ENCODE results near the gene PPFIA3. TPM values are rescaled to one million over a fixed set of nuclear protein-coding genes. Genes with fewer than 3 reads are reported as not detected.

Gene PPFIA3
- total RNA-seq, 2 donors from 2014 or later, result 6.7 to 15.2 TPM

DNA sequence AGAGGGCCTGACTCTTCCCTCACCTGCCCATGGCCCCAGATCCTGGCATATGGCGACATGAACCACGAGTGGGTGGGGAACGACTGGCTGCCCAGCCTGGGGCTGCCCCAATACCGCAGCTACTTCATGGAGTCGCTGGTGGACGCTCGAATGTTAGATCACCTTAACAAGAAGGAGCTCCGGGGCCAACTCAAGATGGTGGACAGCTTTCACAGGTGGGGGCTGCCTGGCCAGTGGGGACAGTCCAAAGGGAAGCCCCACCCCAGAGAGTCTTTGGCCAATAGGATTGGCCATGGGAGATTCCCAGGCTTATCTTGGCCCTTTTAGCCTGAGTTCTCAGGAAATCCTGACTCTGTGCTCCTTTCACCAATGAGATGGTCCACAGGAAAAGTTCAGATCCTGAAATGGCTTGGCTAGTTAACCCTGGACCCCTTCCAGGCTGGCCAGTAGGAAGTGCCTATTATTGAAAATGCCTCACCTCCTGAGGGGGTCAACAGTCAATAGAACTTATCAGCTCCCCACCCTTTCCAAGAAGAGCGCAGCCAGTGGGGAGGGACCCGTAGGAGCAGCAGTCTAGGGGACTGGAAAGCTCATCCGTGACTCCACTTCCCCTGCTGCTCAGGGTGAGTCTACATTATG is 28.8 kb downstream of the PPFIA3 start:
- WGBS, 2 donors, result 78 to 79% methylated on average over 11 of the region's 11 CpGs
- no peaks in the 10 kb centered on the region for H3K9me3 ChIP-seq
- H3K36me3 ChIP-seq (replicated peaks in 1 of 2; ENCODE audit: insufficient read depth in 1 of 2, low read depth in 2 of 2), result no peaks in the 10 kb centered on the region
- DNase-seq (peak in 1 of 4 donors; percentile 14), ATAC-seq (no peak)
- no peaks in the 10 kb centered on the region for H3K27me3 ChIP-seq
- H3K4me1 ChIP-seq, result peaks cover 46% of the 10 kb centered on the region
- H3K27ac ChIP-seq, result peak overlapping the region in 3 of 4 donors; percentile 81 to 85 (median 84)
- intact Hi-C loops (cut with DNase I), result loop anchor here (5.0 to 10.0 kb wide), 2 partner anchors 36 to 53 kb away; partner anchors contain the start of gene LIN7B
- no peak for TF ChIP-seq POLR2A (IDR thresholded peaks at IDR 0.05)
- TF ChIP-seq, protein P1, sequence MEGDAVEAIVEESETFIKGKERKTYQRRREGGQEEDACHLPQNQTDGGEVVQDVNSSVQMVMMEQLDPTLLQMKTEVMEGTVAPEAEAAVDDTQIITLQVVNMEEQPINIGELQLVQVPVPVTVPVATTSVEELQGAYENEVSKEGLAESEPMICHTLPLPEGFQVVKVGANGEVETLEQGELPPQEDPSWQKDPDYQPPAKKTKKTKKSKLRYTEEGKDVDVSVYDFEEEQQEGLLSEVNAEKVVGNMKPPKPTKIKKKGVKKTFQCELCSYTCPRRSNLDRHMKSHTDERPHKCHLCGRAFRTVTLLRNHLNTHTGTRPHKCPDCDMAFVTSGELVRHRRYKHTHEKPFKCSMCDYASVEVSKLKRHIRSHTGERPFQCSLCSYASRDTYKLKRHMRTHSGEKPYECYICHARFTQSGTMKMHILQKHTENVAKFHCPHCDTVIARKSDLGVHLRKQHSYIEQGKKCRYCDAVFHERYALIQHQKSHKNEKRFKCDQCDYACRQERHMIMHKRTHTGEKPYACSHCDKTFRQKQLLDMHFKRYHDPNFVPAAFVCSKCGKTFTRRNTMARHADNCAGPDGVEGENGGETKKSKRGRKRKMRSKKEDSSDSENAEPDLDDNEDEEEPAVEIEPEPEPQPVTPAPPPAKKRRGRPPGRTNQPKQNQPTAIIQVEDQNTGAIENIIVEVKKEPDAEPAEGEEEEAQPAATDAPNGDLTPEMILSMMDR (IDR thresholded peaks at IDR 0.05), result no peak
- no peak overlapping the region for H3K4me3 ChIP-seq

DNA sequence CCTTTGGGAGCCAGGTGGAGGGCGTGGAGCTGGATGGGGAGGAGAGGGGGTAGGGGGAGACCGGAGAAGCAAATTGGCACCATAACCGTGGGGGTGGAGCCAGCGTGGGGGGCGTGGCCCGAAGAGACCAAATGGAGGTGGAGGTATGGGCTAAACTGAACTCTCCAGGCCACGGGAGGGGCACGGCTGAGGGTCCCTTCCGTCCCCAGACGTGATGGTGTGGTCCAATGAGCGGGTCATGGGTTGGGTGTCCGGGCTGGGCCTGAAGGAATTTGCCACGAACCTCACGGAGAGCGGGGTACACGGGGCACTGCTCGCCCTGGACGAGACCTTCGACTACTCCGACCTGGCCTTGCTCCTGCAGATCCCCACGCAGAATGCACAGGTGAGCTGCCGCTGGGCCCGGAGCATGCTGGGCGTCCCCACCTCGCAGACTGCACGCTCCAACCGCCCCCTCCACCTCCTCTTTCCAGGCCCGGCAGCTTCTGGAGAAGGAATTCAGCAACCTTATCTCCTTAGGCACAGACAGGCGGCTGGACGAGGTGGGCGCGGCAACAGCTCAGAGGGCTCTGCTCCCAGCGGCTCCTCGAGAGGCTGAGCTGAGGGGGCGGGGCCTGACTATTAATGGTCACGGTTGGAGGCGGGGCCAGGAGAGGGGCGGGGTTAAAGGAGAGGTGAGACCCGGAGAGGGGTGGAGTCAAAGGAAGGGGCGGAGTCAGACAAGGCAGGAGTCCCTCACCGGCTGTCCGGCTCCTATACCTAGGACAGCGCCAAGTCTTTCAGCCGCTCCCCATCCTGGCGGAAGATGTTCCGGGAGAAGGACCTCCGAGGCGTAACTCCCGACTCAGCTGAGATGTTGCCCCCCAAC is 29.7 kb downstream of the PPFIA3 start:
- TF ChIP-seq POLR2A (IDR thresholded peaks at IDR 0.05), result peak; percentile 12 to 34 (median 19)
- TF ChIP-seq, protein P1 (IDR thresholded peaks at IDR 0.05), result no peak
- DNase-seq (peak; percentile 99 to 100 (median 100)), ATAC-seq (peak; percentile 78)
- Histone ChIP-seq H3K27me3 (no peaks in the 10 kb centered on the region), H3K27ac (peak overlapping the region; percentile 78 to 85 (median 82)), H3K4me3 (peak overlapping the region; percentile 23 to 72), H3K4me1 (peaks cover 44% of the 10 kb centered on the region), H3K9me3 (no peaks in the 10 kb centered on the region), H3K36me3 (replicated peaks in 1 of 2; ENCODE audit: insufficient read depth in 1 of 2, low read depth in 2 of 2) (no peaks in the 10 kb centered on the region)
- WGBS, 2 donors, result 3 to 4% methylated on average over 34 to 49 of the region's 49 CpGs
- intact Hi-C loops (cut with DNase I), result loop anchor here (5.0 to 10.0 kb wide), 2 partner anchors 37 to 54 kb away; partner anchors contain the start of gene LIN7B

DNA sequence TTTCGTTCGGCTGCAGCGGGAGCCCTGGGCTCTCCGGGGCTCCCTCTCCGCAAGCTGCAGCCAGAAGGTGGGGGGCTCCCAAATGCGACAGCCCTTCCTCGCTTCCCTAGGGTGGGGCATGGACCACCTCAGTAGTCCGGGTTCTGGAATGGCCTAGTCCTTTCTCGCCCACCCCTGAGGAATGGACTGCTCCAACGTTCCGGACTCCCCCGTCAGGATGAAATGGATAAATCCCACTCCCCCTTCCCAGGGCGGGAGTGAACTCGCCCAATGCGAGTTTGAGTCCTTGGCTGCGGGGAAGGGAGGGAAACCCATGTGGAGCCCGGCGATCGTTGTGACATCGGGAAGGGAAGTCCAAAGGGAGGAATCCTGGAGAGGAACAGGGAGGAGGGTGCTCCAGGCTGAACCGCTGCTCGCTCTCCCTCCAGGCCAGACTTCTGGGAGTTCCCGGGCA is 30.3 kb downstream of the PPFIA3 start:
- ATAC-seq (peak; percentile 43), DNase-seq (peak; percentile 73 to 80 (median 76))
- no peaks in the 10 kb centered on the region for H3K36me3 ChIP-seq (replicated peaks in 1 of 2; ENCODE audit: insufficient read depth in 1 of 2, low read depth in 2 of 2)
- peak overlapping the region; percentile 23 to 72 for H3K4me3 ChIP-seq
- H3K4me1 ChIP-seq, result peaks cover 44% of the 10 kb centered on the region
- H3K27me3 ChIP-seq, result no peaks in the 10 kb centered on the region
- TF ChIP-seq POLR2A (IDR thresholded peaks at IDR 0.05), result no peak
- TF ChIP-seq, protein P1 (IDR thresholded peaks at IDR 0.05), result no peak
- intact Hi-C loops (cut with DNase I), result loop anchor here (5.0 to 10.0 kb wide), 2 partner anchors 37 to 55 kb away; partner anchors contain the start of gene LIN7B
- WGBS, 2 donors, result 0% methylated on average over 13 to 23 of the region's 23 CpGs
- peak overlapping the region; percentile 78 to 85 (median 82) for H3K27ac ChIP-seq
- H3K9me3 ChIP-seq, result no peaks in the 10 kb centered on the region

DNA sequence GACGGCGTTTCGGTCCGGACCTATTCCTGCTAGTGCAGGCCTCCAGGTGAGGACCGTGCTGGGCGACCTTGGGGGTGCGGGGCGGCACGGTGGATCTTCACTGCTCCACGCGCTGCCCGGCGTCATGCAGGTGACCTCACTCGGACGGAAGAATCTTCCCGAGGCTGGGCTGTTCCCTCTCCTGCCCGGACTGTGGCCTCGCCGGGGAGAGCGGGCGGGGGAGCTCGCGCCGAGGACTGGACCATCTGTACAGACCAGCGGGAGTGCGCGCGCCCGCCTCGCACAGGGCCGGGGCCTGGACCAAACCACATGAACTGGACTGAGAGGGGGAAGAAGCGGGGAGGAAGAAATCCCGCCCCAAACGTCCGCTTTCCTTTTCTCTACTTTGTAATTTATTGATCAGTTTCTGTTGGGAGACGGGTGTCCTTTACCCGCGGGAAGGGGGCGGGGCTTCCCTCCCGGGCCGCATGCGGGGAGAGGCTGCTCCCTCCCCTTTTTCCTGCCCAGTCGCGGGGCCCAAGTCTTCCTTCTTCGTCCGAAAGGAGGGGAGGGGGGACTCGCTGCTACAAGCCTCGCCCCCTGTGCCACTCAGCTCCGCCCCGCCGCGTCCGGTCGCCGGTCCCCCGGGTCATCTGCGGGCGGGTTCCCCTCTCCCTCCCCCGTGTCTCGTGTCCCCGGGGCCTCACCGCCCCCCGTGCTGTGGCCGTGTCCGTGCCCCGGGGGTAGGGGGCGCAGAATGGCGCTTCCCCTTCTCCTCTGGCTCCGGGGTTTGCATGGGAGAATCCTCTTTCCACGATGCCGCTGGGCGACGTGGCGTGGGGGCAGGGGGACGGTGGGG is 31.0 kb downstream of the PPFIA3 start:
- Histone ChIP-seq H3K4me3 (peak overlapping the region; percentile 23 to 26), H3K27me3 (no peaks in the 10 kb centered on the region), H3K4me1 (peaks cover 42% of the 10 kb centered on the region), H3K27ac (peak overlapping the region; percentile 78 to 85 (median 82)), H3K36me3 (replicated peaks in 1 of 2; ENCODE audit: insufficient read depth in 1 of 2, low read depth in 2 of 2) (no peaks in the 10 kb centered on the region), H3K9me3 (no peaks in the 10 kb centered on the region)
- WGBS, 2 donors, result 0% methylated on average over 7 to 62 of the region's 75 CpGs
- ATAC-seq, result peak; percentile 74
- DNase-seq, result peak; percentile 87 to 91 (median 89)
- intact Hi-C loops (cut with DNase I), result no loop called here
- TF ChIP-seq, protein P1 (IDR thresholded peaks at IDR 0.05), result peak in 1 of 7 experiments; percentile 6
- peak; percentile 54 to 77 (median 75) for TF ChIP-seq POLR2A (IDR thresholded peaks at IDR 0.05)

Measured in body of pancreas (tissue), 4 donors.